Suprapubic skin (tissue), 4 donors: ENCODE results near the gene PSMG3. TPM values are rescaled to one million over a fixed set of nuclear protein-coding genes. Genes with fewer than 3 reads are reported as not detected.

Source experiments
- DNase-seq, 2 donors: peaks; one replicate each; pipeline ENCODE4 v3.0.0-alpha.2; 2019; ENCODE audit warnings: low spot score in 2 of 2
- H3K27ac ChIP-seq: fragments of 200-600 bp; sonication (generic); one replicate; pipeline ENCODE4 v1.5.1; 2019
- H3K27me3 ChIP-seq: fragments of 200-600 bp; sonication (generic); one replicate; pipeline ENCODE4 v1.5.1; 2019
- H3K36me3 ChIP-seq: fragments of 200-600 bp; sonication (generic); one replicate; pipeline ENCODE4 v1.5.1; 2019
- H3K4me1 ChIP-seq: fragments of 200-600 bp; sonication (generic); one replicate; pipeline ENCODE4 v1.5.1; 2019
- H3K4me3 ChIP-seq: fragments of 200-600 bp; sonication (generic); one replicate; pipeline ENCODE4 v1.5.1; 2019; ENCODE audit warnings: mild to moderate bottlenecking
- H3K9me3 ChIP-seq: fragments of 200-600 bp; sonication (generic); one replicate; pipeline ENCODE4 v1.5.1; 2019
- EP300 ChIP-seq: sonication (generic); formaldehyde crosslinking; IDR thresholded peaks from one replicate; pipeline ENCODE4 v1.6.1; 2017; ENCODE audit warnings: antibody characterized with exemption
- POLR2A ChIP-seq, 2 donors: fragments of 450-650 bp; IDR thresholded peaks; one replicate each; pipeline ENCODE4 v1.6.1; 2017; ENCODE audit warnings: antibody characterized with exemption in 2 of 2, mild to moderate bottlenecking in 2 of 2, moderate library complexity in 2 of 2
- POLR2AphosphoS5 ChIP-seq, 3 donors: sonication (generic); formaldehyde crosslinking; IDR thresholded peaks; one replicate each; pipeline ENCODE4 v1.6.1; 2017; ENCODE audit warnings: antibody characterized with exemption in 3 of 3
- WGBS: methylation state at CpG from one replicate; pipeline ENCODE4 v1.1.5; 2018; 5-methylcytosine and 5-hydroxymethylcytosine counted together
- total RNA-seq, 4 donors: library from RNA; depleted of rRNA; stranded (reverse); fragments of >200 nt; gene quantifications; one replicate each; pipeline ENCODE4 v1.1.0, GENCODE V29; 2016
- TF ChIP-seq, protein P1 (sequence below), 2 donors: fragments of 200-600 bp in 1 of 2; fragments of 450-650 bp in 1 of 2; sonication (generic) in 1 of 2; IDR thresholded peaks; one replicate each; pipeline ENCODE4 v1.5.1; 2016 to 2019; ENCODE audit warnings: antibody characterized with exemption in 2 of 2, mild to moderate bottlenecking in 1 of 2, moderate library complexity in 1 of 2

Gene PSMG3
- total RNA-seq, 4 donors from 2014 or later: 35.7 to 79.0 (median 62.0) TPM

GRCh38 chr7:1604383-1604782 is 34.6 kb upstream of the PSMG3 start:
- DNase-seq: no peak
- 69% methylated on average over 2 of the region's 2 CpGs for WGBS

GRCh38 chr7:1603346-1604225 is 33.8 kb upstream of the PSMG3 start:
- H3K4me3 ChIP-seq: no peak overlapping the region
- no peaks in the 10 kb centered on the region for H3K36me3 ChIP-seq
- TF ChIP-seq EP300: no peak
- TF ChIP-seq, protein P1, sequence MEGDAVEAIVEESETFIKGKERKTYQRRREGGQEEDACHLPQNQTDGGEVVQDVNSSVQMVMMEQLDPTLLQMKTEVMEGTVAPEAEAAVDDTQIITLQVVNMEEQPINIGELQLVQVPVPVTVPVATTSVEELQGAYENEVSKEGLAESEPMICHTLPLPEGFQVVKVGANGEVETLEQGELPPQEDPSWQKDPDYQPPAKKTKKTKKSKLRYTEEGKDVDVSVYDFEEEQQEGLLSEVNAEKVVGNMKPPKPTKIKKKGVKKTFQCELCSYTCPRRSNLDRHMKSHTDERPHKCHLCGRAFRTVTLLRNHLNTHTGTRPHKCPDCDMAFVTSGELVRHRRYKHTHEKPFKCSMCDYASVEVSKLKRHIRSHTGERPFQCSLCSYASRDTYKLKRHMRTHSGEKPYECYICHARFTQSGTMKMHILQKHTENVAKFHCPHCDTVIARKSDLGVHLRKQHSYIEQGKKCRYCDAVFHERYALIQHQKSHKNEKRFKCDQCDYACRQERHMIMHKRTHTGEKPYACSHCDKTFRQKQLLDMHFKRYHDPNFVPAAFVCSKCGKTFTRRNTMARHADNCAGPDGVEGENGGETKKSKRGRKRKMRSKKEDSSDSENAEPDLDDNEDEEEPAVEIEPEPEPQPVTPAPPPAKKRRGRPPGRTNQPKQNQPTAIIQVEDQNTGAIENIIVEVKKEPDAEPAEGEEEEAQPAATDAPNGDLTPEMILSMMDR (IDR thresholded peaks at IDR 0.05): no peak
- no peak for TF ChIP-seq POLR2A (IDR thresholded peaks at IDR 0.05)
- TF ChIP-seq POLR2AphosphoS5 (IDR thresholded peaks at IDR 0.05): no peak
- WGBS: 93% methylated on average over 21 of the region's 41 CpGs
- DNase-seq: no peak
- peaks cover 50% of the 10 kb centered on the region for H3K27me3 ChIP-seq
- no peaks in the 10 kb centered on the region for H3K4me1 ChIP-seq
- H3K27ac ChIP-seq: no peak overlapping the region
- H3K9me3 ChIP-seq: no peaks in the 10 kb centered on the region

More at GRCh38 chr7:1604383-1604782, 34.6 kb upstream of the PSMG3 start:
- TF ChIP-seq POLR2A (IDR thresholded peaks at IDR 0.05) (no peak), POLR2AphosphoS5 (IDR thresholded peaks at IDR 0.05) (no peak), EP300 (no peak)
- TF ChIP-seq, protein P1 (IDR thresholded peaks at IDR 0.05): no peak
- peaks cover 49% of the 10 kb centered on the region for H3K27me3 ChIP-seq
- no peak overlapping the region for H3K4me3 ChIP-seq
- H3K27ac ChIP-seq: no peak overlapping the region
- no peaks in the 10 kb centered on the region for H3K4me1 ChIP-seq
- no peaks in the 10 kb centered on the region for H3K36me3 ChIP-seq
- no peaks in the 10 kb centered on the region for H3K9me3 ChIP-seq

- no peak overlapping the region for H3K4me3 ChIP-seq
- no peaks in the 10 kb centered on the region for H3K36me3 ChIP-seq
- DNase-seq: no peak
- H3K9me3 ChIP-seq: no peaks in the 10 kb centered on the region
- TF ChIP-seq POLR2AphosphoS5 (IDR thresholded peaks at IDR 0.05): no peak
- peaks cover 39% of the 10 kb centered on the region for H3K27me3 ChIP-seq
- 88% methylated on average over 10 of the region's 15 CpGs for WGBS
- no peaks in the 10 kb centered on the region for H3K4me1 ChIP-seq
- no peak overlapping the region for H3K27ac ChIP-seq
These were observed 32.6 kb upstream of the PSMG3 start for GRCh38 chr7:1602386-1602785.

DNA sequence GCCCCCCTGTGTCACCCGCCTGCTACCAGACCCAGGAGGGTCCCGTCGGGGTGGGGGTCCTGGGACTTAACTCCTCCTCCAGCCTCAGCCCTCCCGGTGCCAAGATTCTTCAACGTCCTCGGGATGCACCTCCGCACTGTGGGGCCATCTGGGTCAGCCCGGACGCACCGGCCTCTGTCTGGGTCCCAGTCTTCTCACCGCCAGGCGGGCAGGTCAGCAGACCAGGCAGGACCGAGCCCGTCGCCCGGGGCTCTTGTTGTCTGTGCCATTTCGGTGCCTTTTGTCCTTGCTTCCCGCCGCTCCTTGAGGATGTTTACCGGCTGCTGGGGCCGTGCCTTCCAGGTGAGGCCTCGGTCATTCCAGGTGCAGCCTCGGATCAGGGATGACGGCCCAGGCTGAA is 32.1 kb upstream of the PSMG3 start:
- Histone ChIP-seq H3K27me3 (peaks cover 44% of the 10 kb centered on the region), H3K36me3 (no peaks in the 10 kb centered on the region), H3K4me1 (no peaks in the 10 kb centered on the region), H3K9me3 (no peaks in the 10 kb centered on the region), H3K27ac (no peak overlapping the region), H3K4me3 (no peak overlapping the region)
- no peak for TF ChIP-seq POLR2A (IDR thresholded peaks at IDR 0.05)
- TF ChIP-seq, protein P1 (IDR thresholded peaks at IDR 0.05): no peak
- no peak for DNase-seq
- 89% methylated on average over 7 of the region's 24 CpGs for WGBS

DNA sequence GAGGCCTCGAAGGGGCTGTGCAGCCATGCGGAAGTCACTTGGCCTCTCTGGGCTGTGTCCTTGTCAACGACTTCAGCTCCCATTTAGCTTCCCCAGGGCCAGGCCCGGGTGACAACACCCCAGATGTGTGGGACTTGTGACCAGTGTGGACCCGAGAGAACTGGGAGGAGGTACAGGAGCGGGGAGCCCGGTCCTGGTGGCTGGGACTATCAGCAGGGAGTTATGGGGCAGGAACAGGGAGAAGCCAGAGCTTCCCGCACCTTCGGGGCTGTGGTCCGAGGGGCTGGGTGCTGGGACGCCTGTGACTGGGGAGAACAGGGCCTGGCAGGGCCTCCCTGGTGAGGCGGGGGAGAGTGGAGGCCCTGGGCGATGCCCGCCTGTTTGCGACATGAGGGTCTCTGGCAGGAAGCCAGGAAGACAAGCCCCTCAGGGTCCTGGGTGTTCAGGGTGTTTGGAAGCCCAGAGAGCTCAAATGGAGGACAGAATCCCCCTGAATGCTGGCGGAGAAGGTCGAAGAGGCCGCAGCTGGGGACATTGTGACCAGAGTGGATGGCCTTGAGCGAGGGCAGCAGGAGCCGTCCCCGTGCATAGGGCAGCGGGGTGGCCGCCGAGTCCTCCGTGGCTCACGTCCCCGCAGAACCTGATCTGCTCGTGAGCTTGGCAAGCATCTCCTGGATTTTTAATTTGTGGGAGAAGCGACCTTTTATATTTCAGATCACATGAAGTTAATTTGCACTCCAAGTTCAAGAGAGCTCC is 30.0 kb upstream of the PSMG3 start:
- Histone ChIP-seq H3K4me1 (no peaks in the 10 kb centered on the region), H3K27me3 (peaks cover 53% of the 10 kb centered on the region)

More for the DNA sequence above, 30.0 kb upstream of the PSMG3 start:
- 79% methylated on average over 29 of the region's 29 CpGs for WGBS
- no peaks in the 10 kb centered on the region for H3K36me3 ChIP-seq
- H3K4me3 ChIP-seq: no peak overlapping the region
- DNase-seq: no peak
- no peak overlapping the region for H3K27ac ChIP-seq
- TF ChIP-seq, protein P1 (IDR thresholded peaks at IDR 0.05): no peak
- TF ChIP-seq POLR2AphosphoS5 (IDR thresholded peaks at IDR 0.05) (no peak), POLR2A (IDR thresholded peaks at IDR 0.05) (no peak), EP300 (no peak)
- no peaks in the 10 kb centered on the region for H3K9me3 ChIP-seq
